Suppressor macrophage treated with lipopolysaccharide for 4 hours (primary cell): Measurements from ENCODE around the gene CCDC15.
A peak's percentile ranks its signal among the peaks of the same experiment; 100 is the strongest.

Experiments
- DNase-seq: peaks from one replicate; pipeline ENCODE4 v3.0.0-alpha.2; 2020

The CCDC15 gene, protein sequence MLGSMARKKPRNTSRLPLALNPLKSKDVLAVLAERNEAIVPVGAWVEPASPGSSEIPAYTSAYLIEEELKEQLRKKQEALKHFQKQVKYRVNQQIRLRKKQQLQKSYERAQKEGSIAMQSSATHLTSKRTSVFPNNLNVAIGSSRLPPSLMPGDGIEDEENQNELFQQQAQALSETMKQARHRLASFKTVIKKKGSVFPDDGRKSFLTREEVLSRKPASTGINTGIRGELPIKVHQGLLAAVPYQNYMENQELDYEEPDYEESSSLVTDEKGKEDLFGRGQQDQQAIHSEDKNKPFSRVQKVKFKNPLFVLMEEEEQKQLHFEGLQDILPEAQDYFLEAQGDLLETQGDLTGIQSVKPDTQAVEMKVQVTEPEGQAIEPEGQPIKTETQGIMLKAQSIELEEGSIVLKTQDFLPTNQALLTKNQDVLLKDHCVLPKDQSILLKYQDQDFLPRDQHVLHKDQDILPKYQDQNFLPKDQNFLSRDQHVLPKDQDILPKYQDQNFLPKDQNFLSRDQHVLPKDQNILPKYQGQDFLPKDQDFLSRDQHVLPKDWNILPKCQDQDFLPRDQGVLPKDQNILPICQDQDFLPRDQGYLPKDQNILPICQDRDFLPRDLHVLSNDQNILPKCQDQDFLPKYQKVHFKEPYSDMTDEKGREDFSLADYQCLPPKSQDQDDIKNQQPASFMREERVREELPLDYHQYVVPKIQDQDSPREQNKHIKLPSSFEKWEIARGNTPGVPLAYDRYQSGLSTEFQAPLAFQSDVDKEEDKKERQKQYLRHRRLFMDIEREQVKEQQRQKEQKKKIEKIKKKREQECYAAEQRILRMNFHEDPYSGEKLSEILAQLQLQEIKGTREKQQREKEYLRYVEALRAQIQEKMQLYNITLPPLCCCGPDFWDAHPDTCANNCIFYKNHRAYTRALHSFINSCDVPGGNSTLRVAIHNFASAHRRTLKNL

GRCh38 chr11:124953753-124954589 is at the start of gene CCDC15:
Gene CCDC15 (plus strand): TSS chr11:124954202. CDS start chr11:124954733, 531 bp downstream.
- DNase-seq: peak; percentile 98

DNA sequence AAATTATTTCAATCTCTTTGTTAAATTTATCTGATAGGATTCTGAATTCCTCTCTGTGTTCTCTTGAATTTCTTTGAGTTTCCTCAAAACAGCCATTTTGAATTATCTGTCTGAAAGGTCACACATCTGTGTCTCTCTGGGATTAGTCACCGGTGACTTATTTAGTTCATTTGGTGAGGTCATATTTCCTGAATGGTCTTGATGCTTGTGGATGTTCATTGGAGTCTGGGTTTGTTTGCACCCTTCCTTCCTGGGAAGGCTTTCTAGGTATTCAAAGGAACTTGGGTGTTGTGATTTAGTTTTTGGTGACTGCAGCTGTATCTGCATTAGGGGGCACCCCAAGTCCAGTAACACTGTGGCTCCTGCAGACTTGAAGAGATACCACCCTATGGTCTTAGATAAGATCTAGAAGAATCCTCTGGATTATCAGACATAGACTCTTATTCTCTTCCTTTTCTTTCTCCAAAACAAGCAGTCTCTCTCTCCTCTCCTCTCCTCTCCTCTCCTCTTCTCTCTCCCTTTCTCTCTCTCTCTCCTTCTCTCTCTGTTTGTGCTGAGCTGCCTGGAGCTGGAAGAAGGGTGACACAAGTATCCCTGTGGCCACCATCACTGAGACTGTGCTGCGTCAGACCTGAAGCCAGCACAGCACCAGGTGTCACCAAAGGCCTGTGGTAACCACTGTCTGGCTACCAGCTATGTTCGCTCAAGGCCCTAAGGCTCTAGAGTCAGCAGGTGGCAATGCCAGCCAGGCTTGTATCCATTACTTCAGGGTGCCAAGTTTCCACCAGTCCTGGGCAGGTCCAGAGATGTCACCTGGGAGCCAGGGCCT is 38.2 kb upstream of the CCDC15 start:
- DNase-seq: peak; percentile 63

DNA sequence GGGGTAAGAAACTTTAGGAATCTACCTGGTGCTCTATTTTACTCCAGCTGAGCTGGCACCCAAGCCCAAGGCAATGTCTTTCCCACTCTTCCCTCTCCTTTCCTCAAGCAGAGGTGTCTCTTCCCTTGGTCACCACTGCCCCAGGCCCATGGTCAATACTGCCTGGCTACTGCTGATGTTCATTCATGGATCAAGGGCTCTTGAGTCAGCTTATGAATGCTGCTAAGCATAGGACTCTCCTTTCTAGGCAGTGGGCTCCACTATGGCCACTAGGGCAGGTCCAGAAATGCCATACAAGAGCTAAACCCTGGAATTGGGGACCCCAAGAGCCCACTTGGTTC is 37.7 kb upstream of the CCDC15 start:
- no peak for DNase-seq

DNA sequence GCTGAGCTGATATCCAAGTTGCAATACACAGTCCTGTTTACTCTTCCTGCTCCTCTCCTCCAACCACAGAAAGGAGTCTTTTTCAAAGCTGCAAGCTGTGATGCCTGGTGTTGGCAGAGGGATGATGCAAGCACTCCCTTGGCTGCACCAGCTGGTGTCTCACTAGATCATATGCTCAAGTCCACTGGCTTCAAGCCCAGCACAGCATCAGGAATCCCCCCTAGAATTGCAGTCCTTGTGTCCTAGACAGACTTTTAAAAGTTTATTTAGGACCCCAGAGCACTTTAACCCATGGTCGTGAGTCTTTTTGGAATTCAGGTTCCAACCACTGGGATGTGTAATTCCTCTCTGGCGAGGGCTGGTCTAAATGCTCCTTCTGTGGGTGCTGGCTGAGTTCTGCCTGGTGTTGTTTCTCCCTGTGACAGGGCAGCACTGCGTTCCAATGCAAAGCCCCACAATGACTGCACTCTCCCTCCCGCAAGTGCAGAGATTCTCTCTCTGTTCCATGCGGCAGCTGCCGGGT is 36.8 kb upstream of the CCDC15 start:
- DNase-seq: peak; percentile 31

DNA sequence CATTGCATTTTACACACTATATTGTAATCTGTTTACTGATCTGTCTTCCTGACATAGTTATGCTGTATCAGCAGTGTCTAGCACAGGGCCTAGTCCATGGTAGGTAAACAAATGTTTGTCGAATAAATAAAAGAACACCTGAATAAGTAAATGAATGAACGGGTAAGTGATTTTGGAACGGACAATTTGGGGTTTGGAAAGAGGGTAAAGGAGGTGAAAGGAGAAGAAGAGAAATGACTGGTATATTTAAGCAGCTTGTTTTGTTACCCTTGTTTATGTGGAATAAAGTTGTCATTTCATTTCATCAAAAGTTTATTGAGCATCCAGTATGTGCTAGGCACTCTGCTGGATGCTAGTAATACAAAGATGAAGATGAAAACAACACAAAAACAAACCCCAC is 35.1 kb upstream of the CCDC15 start, which contains the start of gene HEPN1:
TSS of gene HEPN1 (plus strand) at position 301 of the 400 bp plus-strand sequence.
- no peak for DNase-seq

DNA sequence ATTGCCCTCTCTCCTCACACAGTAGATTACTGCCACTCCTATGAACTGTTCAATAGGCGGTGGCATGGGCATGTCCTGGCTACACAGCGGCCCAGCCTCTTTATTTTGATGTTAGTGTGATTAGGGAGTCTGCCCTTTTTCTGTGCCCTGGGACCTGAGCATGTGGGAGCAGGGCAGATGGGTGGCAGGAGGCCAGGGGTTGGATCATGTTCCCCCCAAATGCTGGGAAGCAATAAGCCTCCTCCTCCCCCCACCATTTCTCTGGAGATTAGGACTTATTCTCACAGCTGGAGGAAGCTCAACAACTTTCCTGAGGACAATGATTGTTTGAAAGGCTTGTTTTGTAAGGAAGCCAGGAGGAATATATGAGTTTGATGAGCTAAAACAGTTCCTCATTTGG is 34.1 kb upstream of the CCDC15 start:
- DNase-seq: no peak

DNA sequence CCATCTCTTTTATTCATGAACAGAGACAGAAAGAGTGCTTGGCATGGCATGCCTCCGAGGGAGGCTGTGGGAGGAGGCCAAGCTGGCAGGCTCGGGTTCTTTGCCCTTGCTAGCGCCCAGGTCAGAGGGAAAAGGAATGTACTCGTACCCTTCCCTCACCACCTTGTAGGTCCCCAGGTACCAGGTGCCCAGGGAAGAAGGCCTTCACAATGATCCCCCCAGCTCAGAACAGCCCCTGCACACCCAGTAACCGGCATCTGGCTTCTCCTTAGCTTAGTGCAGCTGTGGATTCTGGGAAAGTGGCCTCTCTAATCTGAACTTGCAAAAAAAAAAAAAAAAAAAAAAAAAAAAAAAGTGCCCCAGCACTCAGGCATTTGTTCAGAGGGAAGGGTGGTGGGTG is 33.6 kb upstream of the CCDC15 start:
- DNase-seq: no peak

DNA sequence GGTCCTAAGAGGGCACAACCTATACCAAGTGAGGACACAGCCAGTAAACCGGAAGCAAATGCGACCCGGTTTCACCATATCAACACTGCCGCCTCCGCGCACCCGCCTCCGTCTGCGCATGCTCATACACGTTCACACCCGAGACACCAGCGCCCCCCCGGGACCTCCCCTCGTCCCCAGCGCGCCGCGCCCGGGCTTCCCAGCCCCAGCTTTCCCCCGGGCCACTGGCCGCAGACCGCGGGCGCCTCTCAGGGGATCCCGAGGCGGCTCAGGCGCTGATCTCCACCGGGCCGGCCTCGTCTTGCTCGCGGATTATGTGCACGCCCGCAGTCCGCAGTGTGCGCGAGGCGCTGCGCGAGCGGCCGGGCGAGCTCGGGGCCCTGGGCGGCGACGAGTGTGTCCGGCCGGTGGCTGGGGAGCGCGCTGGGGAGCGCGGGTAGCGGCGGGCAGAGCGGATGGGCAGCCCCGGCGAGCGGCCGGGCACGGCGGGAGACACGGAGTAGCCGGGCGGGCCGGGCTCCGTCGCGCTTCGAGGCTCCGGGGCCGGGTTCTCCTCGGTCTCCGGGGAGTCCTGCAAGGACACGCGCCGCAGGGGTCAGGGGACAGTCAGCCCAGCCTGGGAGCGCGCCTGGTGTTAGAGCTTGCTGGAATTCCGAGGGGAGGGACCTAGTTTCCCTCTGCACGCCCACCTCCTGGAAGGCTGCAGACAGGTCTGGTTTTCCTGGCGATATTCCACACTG is 33.0 kb upstream of the CCDC15 start:
- peak; percentile 68 for DNase-seq

DNA sequence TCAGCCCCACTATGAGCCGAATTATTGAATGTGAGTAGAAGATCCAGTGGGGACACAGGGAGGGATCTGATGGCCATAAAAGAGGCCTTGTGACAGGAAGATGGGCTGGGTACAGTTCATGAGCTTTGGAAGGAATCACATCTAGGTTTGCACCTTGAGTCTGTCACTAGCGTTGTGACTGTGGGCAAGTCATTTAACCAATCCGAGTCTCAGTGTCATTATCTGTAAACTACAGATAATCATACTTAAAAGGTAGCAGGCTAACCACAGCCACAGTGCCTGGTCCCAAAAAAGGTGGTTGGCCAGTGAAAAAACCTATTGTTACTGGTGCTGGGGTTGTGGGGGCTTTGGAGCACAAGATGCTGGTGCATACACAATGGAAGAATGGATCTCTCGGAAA is 31.2 kb upstream of the CCDC15 start:
- no peak for DNase-seq

- no peak for DNase-seq
Measured at GRCh38 chr11:124923296-124923695, 30.7 kb upstream of the CCDC15 start.

- DNase-seq: no peak
Measured at GRCh38 chr11:124928942-124929665, 24.9 kb upstream of the CCDC15 start.

DNA sequence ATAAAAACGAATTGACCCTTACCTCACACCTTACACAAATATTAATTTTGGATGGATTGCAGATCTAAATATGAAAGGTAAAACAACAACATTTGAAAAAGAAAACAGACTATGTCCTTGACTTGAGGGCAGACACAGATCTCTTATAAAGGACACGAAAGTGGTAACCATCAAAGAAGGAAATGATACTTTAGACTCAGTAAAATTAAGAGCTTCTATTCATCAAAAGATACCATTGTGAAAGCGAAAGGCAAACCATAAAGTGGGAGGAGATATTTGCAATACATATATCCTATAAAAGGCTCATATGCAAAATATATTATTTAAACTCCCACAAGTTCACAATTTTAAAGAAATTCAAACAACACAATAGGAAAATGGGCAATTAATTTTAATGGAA is 23.2 kb upstream of the CCDC15 start:
- peak; percentile 62 for DNase-seq

DNA sequence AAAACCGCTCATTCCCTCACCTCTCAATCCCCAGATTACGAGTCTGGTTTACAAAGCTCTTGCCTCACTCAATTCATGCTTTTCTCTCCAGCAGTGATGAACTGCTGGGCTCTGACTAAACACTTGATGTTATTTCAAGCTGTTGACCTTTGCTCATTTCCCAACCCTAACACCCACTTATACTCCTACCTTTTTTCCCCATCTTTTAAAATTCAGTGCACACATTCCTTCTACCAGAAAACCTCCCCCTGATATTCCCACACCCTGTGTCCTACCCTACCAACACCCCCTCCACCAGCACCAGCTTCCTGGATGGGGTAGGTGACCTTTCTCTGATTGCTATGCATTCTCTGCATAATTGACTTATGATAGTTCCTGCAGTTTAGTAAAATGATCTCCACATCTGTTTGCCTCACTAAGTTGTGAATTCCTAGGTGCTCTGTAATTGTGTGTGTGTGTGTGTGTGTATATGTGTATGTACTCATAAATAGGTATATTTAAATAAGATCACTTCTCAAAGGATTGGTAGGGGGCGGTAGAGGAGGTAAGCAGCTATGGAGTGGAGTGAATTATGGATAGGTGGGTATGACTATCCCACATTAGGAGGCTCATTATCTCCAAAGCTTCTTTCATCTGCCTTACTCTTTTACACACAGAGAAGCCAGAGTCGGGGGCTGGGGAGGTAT is 19.0 kb upstream of the CCDC15 start:
- peak; percentile 47 for DNase-seq

DNA sequence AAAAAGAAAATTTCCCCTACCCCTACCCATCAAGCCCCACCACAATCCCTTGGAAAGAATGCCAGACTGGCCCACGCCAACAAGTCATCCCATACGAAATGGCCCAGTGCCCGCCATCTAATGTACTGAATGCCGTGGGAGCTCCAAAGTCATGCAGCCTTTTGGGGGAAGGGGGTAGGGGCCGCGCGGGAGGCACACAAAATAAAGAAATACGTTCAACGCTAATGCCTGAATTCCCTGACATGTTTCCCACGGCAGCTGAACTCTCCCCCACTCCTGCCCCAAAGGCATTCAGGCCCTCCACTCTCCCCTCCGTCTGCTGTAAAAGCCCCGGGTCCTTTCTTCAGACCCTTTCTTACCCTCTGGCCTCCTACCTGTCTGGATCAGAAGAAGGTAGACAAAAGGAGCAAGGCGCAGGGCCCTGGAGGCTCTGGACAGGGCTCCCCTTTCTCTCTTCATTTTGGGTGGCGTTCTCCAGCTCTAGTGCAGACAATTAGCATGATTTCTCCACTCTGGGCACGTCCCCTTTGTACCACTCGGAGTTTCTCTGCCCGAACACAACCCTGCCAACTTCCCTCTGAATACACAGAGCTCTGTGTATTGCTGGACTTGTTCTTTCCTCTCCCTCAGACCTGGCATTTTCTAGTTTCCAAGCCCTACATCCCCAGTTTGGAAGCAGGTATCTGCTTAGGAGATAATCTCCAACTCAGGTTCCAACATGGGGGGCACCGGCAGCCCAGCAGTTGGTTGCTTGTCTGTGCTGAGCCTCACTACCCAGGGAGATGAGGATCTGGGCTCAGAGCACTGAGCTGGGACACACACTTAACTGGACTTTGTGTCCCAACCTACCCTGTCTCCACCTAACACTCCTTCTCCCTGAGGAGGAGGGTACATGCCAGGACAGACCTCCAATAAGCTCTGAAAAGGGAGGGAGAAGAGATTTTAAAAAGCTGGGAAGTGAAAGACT is 18.2 kb upstream of the CCDC15 start, which contains the start of gene HEPACAM:
TSS of gene HEPACAM (minus strand) at position 500 of the 967 bp plus-strand sequence. CDS start at position 459, 41 bp downstream.
- no peak for DNase-seq

DNA sequence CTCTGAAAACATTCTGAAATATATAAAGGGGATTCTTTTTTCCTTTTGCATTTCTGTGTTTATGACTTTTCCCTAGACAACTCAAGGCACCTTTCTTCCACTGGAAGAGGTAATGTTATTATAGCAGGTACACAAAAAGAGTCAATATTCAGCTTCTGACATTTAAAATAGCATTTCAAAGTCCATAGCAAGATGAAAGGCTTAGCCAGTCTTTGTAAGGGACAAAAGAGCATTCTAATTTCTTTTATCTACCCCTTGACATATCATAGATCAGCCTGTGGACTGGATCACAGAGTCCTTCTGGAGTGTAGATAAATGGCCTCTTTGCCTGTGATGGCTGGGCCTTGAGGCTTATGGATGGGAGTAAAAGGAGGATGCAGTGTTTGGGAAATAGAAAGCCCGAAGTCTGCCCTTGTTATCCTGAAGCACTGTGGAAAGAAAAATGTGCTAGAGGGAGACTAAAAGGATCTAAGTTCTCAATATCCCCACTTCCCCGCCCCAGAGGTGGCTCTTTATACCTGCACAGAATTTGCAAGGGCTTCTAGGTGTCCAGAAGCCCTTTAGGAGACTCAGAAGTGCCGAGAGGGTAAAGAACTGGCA is 16.6 kb upstream of the CCDC15 start:
- no peak for DNase-seq

DNA sequence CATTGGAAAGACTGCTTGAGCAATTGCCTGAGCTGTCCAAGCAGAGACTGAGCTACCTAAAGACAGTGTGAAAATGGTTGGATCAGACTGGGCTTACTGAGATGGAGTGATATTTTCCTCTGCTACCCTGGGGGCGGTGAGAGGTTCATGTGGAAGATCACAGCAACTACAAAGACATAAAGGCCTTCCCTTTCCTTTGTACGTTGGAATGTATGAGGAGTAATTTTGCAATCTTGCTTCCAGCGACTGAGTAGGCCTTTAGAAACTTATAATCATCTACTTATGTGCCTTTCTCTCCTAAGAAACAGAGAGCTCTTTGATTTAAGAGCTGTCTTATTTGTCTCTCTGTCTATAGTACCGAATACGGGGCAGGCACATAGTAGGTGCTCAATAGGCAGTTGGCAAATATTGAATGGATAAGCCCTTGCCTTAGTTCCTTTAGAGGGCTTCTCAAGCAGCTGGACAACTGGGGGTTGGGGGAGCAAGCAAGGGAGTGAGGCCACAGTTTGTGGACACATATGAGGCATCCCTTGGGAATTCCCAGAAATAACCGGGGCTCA is 15.7 kb upstream of the CCDC15 start:
- no peak for DNase-seq

GRCh38 chr11:124938970-124939369 is 15.0 kb upstream of the CCDC15 start:
- no peak for DNase-seq
